ENCODE results near the gene RFX2.

RFX2 gene

DNA sequence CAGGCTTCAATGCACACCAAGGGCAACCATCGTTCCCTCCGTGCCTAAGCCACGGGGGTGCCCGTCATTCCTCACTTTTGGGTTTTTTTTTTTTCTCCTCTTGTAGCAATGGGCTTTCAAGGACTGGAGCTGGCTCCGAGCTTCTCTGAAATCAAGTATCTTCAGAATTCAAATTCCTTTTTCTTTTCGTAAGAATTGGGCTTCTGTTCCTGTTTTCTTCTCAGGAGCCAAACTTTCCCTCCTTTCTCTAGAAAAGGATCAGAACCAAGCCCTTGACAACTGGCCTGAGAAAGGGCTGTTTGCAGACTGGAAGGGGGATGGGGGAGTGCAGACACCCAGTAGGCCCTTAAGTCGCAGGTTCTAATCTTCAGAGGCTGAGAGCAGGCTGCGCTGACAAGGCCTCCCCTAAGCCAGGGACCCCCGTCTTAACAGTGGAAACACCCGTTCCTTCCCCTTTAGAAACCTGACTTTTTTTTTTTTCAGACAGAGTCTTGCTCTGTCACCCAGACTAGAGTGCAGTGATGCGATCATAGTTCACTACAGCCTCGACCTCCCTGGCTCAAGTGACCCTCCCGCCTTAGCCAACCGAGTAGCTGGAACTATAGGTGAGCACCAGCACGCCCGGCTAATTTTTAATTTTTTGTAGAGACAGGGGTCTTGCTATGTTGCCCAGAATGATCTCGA lies 51.6 kb downstream of the RFX2 start:
- no peak for DNase-seq

DNA sequence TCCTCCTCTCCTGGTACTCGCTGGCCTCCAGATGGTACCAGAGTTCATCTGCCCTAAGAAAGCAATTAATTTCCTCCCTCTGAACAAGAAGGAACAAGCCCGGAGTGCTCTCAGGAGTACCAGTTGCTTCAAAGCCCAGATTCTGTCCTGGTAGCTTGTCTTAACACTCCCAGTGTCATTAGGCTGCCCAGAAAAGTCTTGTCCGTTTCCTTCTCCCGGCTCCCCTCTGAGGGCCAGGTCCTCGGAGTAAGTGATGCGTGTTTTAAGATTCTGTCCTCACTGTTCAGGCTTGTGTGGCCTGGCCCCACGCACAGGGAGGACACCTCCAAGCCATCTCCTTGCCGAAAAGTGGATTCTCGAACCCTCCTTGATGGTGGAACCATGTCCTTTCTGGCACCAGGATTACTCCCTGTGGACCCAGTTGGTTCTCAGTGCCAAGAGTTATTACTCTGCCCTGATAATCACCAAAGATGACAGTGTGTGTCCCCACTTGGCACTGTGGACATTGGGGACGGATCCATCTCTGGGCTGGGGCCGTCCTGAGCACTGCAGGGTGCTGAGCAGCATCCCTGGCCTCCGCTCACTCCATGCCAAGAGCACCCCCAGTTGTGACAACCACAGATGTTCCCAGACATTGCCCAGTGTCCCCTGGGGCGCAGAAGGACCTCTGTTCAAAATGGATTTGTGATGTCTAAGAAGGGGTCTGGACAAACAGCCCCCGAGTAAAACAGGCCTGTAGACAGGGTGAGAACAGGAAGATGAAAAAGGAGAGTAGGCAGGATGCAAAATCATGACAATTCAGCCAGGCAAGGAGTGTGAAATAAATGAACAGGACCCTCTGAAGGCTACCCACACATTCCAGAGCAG lies 52.4 kb downstream of the RFX2 start:
- DNase-seq: no peak

DNA sequence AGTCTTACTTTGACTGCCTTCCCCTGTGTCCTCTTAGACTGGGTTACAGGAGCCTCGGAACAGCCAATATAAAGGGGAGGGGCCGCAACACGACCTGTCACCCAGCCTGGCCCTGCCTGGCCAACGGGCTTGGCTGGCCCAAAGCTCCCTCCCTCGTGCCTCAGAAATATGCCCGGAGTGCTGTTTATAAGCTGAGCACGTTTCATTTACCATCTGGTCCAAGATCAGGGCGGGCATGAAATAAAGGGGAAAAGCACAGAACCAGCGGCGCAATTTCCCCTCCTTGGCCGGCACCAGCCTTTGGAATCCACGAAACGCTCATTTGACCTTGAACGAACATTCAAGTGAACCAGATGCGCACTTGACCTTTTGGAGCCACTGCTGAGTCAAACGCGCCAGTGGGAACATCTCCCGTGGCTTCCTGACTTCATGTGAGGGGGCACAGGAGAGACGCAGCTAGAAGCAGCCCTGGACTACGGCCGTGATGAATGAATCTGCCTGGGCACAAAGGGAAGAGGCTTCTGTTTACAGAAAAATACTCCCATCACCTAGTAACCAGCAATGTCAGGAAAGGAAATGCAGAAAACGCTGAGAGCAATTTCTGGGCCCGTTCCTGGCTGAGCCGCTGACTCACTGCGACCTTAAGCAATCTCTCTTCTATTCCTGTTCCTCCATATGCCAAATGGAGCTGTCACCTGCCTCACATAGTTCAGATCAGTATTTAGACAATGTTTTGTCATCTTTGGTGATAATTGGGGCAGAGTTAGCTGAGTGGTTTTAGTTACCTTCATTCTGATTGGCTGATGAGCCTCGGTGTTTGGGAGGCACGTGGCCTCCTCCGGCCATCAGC lies 53.3 kb downstream of the RFX2 start:
- DNase-seq: peak; percentile 78 to 88

DNA sequence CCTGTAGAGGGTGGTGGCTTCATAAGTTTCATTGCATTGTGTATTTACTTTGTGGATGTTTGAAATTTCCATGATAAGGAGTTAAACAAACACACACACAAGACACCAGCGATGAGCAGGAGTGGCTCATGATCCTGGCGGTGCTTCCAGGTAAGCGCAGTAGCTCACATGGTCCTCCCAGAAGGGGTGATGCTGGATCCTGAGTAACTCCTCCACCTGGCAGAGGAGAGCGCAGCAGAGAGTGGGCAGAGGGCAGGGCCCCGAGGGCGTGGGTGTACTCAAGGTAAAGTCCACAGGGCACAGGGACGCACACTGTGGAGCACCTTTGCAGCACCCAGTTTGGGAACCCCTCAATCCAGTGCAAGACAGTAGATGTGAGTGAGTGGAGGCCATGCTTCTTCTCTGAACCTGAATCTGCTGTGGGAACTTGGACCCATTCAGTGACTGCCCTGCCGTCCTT lies 54.0 kb downstream of the RFX2 start:
- no peak for DNase-seq

DNA sequence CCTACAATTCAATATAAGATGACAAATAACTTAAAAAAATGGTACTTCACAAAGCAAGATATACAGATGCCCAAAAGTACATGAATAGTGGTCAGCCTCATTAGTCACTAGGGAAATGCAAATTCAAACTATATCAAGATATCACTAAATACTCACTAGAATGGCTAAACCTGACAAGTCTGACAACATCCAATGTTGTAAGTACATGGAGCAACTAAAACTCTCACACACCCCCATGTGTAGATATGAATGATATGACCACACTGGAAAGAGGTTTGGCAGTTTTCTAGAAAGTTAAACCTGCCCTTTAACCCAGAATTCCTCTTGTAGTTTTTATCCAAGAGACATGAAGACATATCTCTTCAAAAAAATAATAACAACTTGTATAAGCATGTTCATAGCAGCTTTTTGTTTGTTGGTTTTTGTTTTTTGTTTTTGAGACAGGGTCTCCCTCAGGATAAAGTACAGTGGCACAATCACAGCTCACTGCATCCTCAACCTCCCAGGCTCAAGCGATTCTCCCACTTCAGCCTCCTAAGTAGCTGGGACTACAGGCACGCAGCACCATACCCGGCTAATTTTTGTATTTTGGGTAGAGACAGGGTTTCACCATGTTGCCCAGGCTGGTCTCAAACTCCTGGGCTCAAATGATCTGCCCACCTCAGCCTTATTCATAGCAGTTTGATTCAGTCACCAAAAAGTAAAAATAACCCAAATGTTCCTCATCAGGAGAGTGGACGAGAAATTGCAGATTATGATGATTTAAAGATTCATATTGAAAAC lies 55.1 kb downstream of the RFX2 start:
- no peak for DNase-seq

DNA sequence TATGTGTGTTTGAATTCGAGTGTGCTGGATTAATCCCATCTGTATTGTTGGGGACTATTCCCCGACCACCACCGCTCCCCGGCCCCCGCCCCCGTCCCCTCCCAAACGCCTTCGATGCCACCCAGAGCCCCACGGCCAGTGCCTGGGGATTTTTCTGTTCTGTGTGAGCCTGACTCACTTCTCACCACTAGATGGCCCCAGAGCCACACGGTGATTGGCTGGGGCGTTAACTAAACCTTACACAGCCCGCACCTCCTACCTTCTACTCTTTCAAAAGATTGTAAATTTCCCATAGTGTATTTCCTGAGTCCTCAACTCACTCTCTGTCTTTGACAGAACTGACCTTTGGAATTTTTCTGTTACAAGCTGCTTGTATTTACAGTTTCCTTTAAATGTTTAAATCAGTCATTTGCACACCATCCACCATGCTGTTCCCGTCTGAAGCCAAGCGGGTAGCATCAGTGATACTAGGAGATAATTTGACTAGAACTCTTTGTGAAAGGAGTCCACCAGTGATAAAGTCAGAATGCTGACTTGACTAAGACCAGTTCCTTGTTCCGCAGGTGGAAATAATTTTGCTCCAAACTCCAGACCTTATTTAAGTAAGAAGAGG lies 61.4 kb downstream of the RFX2 start:
- peak; percentile 81 to 85 for DNase-seq

DNA sequence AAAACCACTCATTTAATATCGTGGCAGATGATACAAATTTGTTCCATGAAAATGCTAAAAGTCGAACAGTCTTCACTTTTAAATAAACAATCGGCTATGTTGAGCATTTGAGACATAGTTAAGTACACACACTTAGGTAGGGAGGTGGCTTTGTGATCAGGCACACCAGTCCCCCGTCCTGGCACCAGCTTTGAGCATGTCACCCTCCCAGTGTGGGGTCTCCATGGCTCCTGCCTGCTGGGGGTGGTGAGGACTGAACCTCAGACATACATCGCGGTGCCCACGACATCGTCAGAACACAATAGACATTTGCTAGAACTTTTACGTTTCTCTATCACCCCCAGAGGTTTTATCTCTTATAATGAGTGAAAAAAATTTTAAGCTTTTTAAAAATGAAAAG lies 62.0 kb downstream of the RFX2 start:
- no peak for DNase-seq

DNA sequence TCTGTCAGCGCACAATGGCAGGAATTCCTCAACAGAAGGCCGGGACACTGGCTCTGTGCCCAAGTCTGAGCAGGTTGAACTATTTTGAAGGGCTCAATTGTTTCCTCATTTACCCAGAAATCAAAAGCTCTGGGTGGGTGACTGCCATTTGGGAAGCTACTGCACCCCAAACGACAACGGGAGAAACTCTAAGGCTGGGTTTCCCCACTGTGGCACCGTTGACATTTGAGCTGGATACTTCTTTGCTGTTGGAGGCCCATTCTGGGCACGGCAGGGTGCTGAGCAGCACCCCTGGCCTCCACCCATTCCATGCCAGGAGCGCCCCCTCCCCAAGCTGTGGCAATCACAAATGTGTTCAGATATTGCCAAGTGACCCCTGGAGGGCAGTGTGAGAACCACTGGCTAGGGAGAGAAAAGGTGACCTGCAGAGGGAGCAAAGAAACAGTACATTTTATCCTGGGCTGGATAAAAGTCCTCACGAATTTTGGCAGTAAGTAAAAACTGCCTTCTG lies 62.5 kb downstream of the RFX2 start:
- peak; percentile 63 to 68 for DNase-seq

DNA sequence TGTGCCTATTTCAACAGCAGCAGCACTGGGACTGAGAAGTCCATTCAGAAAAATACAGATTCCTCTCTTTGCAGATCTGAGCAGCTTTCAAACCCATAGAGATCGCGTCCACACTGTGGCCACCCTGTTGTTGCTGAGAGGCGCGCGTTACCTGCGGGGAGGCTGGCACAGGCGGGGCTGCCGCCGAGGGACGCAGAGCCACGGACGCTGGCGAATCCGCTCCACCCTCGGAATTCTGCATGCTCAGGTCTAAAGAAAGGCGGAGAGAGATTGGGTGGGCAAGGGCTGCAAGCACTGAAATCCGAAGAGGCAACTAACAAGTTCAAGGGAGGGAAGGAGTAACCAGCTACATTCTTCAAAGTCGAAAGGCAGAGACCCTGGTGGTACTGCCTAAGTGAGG lies 63.0 kb downstream of the RFX2 start:
- DNase-seq: no peak

DNA sequence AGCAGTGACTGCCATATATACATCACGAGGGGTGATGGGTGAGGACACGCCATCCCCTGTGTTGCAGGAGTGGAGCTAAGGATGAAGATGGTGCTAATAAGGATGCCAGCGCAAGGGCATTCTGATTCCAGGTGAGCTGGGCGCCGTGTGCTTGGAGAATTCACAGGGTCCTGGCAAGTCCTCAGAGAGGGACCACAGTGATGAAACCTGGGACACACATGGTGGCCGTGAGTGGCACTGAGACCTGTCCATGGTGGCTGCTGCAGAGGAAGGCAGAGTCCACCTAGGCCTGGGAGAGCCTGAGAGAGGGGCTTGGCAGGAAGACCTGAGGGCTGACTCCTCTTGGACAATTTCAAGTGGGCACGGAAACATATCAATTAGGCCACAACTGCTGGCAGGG lies 65.2 kb downstream of the RFX2 start:
- no peak for DNase-seq

DNA sequence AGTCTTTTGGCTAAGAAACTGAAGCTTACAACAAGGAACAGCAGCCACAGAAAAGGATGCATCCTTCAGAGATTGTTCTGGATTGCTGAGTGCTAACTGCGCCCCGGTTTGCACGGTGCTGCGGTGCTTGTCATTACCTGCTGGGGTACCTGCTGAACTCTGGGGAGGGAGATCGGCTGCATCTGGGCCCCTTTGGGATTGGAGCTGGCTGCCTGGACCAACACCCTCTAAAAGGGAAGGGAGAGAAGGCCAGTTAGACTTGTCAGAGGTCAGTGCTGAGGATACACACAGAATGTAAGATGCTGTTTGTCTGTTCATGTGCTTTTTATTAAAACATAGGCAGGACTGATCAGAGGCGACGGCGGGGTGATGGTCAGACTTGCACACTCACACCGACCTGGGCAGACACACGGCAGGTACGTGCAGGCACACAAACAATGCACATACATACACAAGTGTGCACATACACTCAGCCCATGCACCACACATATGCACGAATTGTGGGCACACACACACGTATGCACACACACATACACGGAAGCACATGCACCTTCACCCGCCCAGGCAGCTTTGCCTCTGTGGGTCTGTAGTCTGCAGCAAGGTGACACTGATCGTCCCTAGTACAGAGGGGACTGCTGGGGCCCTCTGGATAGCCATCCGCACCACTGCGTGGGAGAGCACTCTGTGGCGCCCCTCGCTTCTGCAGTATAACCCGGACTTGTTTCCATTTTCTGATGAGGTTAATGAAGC lies 66.1 kb downstream of the RFX2 start:
- no peak for DNase-seq

DNA sequence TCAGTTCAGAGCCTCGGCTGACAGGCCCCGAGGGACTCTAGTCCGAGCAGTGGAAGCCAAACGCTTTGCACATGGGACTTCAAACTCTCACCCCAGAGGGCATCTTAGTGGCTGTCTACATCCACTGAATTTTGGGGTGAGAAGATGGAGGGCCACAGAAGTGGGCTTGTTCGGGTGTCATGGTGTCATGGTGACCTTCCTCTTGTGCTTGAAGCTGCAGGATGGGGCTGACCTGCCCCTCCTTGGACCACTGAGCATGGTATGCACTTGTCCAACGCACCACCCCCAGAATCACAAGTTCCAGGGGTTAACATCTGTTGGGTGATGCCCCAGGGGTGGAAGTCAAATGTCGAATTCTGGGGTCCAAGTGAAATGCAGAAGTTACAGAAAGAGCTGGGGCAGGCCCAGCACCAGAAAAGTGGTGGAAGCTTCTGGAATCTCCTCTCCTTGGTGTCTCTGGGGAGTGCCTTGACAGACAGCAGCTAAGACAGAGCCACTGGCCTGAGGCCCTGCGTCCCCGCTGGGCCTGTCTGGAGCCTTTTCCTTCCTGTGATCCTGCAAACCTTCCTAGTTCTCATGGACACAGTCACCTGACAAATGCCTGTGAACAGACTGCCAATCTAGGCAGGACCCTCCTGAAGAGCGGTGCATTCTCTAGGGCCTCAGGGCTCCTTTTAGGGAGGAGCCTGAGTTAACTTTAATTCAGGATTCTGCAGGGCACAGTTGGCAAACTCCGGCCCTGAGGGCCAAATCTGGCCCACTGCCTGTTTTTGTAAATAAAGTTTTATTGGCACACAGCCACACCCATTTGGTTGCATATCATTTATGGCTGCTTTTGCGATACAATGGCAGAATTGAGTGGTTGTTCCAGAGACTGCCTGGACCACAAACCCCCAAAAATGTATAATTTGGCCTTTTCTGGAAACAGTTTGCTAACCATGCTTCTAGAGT lies 67.2 kb downstream of the RFX2 start:
- no peak for DNase-seq

DNA sequence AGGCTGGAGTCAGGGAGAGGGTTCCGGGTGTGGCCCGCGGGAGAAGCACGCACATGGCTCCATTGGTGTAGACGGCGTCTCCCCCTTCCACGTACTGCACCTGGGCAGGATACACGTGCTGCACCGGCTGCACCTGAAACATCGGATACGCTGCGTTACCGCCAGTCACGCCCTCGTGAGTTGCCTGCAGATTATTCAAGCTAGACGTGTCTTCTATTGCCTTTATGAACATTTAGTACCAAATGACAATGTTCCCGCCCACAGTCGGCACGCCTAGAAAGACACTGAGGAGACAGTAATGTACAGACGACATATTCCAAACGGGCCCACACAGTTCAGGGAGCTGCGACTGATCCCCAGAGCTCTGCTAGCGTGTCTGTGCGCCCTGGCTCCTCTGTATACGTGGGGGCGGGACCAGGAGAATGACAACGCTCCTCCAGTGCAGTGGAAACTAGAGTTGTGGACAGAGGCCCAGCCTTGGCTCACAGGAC lies 68.3 kb downstream of the RFX2 start:
- DNase-seq: no peak

DNA sequence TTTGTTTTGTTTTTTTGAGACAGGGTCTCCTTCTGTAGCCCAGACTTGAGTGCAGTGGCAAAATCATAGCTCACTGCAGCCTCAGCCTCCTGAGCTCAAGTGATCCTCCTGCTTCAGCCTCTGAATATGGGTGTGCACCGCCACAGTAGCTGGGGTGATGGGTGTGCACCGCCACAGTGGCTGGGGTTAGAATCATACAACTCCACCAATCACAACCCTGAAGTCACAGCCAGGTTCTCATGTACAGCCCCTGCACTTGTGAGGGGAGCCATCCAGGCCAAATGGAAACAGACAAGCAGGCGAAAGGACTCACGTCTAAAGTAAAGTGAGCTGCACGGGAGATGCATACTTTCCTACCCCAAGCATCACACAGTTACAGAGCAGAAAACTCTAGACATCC lies 69.2 kb downstream of the RFX2 start:
- no peak for DNase-seq

DNA sequence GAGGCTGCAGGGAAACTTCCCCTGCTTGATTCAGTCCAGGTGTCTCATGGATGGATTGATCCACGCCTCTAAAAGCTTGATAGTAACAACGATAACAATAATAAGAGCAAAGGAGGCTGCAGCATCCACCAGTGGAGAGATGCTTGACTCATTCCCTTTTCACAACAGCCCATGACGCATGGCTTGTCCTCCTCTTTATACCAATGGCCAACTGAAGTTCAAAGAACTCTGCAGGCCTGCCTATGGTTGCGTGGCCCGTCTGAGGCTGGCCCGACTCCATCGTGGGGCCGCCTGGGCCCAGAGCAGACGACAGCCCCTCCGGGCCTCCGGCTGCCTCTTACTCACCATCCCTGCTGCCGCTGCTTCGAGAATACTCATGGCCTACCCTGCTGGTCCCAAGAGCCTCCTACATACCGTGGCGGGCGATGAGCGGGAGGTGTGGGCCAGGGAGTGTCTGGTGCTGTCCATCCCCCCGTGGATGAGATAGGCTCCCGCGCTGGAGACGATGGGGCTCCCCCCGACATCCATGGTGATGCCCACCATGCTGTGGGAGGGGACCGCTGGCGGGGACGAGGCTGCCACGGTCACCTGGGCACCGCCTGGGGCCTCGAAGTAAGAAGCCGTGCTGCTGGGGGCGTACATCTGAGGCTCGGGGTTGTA lies 70.6 kb downstream of the RFX2 start:
- DNase-seq: no peak

DNA sequence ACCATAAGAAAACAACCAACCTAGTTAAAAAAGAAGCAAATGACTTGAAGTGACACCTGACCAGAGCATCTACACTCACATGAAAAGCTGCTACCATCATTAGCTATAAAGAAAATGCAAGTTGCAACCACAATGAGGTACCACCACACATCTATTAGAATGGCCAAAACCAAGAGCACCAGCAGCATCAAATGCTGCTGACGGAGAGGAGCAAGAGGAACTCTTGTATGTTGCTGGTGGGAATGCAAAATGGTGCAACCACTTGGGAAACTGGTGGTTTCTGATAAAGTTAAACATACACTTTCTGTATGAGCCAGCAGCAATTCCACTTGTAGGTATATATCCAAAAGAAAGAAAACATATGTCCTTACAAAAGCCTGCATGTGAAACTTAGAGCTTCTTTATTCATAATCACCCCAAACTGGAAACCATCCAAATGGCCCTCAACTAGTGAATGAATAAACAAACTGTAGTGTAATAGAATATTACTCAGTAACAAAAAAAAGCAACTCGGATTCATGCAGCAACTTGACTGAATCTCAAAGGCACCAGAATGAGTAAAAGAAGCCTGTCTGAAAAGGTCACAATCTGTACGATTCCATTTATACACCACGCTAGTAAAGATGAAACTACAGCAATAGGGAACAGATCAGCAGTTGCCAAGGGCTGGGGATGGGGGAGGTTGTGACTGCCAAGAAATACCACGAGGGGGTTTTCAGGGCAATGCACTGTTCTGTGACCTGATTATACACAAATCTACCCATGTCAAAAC lies 71.5 kb downstream of the RFX2 start:
- DNase-seq: no peak

DNA sequence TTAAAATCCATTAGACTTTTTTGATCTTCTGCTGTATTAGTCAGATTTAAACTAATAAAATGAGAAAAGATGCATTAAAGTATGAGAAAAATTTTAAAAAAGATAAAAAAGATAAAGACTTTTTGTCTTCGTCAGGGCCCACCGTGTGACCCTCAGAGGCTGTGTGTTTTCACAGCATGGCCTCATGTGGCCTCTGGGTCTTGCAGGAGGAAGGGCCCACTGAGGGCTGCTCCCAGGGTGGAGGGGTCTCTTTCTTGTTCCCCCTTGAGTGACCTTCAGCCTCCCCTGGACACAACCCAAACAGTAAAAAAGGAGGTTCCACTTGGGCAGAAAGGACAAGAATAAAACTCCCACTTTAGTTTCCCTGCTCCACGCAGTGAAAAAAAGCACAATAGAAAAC lies 75.3 kb downstream of the RFX2 start:
- DNase-seq: no peak

DNA sequence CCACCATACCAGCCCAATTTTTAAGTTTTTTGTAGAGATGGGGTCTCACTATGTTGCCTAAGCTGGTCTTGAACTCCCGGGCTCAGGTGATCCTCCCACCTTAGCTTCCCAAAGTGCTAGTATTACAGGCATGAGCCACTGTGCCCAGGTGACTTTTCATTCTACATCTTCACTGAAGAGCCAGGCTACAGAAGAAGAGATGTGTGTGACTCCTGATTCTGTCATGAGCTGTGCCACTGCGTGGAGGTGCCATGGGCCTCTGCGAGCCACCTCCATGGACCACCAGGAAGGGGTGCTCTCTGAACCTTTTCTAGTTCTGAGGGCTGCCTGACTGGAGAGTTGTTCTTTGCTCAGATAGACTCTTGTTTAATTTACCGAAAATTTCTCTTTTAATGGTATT lies 75.8 kb downstream of the RFX2 start:
- DNase-seq: no peak

Measured in Kasumi-1 (cell line).